Measurements from ENCODE around the gene PIGQ.

DNA sequence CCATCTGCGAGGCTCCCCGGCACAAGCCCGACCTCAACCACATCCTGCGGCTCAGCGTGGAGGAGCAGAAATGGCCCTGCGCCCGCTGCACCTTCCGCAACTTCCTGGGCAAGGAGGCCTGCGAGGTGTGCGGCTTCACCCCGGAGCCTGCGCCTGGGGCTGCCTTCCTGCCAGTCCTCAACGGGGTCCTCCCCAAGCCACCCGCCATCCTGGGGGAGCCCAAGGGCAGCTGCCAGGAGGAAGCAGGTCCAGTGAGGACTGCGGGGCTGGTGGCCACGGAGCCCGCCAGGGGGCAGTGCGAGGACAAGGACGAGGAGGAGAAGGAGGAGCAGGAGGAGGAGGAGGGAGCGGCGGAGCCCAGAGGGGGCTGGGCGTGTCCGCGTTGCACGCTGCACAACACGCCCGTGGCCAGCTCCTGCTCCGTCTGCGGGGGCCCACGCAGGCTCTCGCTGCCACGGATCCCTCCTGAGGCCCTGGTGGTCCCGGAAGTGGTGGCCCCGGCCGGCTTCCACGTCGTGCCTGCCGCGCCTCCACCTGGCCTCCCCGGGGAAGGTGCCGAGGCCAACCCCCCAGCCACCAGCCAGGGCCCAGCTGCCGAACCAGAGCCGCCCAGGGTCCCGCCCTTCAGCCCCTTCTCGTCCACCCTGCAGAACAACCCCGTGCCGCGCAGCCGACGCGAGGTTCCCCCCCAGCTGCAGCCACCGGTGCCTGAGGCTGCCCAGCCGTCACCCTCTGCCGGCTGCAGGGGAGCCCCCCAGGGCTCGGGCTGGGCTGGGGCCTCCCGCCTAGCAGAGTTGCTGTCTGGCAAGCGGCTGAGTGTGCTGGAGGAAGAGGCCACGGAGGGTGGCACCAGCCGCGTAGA, 22.6 kb upstream of the PIGQ start:
- TF ChIP-seq, protein P1, sequence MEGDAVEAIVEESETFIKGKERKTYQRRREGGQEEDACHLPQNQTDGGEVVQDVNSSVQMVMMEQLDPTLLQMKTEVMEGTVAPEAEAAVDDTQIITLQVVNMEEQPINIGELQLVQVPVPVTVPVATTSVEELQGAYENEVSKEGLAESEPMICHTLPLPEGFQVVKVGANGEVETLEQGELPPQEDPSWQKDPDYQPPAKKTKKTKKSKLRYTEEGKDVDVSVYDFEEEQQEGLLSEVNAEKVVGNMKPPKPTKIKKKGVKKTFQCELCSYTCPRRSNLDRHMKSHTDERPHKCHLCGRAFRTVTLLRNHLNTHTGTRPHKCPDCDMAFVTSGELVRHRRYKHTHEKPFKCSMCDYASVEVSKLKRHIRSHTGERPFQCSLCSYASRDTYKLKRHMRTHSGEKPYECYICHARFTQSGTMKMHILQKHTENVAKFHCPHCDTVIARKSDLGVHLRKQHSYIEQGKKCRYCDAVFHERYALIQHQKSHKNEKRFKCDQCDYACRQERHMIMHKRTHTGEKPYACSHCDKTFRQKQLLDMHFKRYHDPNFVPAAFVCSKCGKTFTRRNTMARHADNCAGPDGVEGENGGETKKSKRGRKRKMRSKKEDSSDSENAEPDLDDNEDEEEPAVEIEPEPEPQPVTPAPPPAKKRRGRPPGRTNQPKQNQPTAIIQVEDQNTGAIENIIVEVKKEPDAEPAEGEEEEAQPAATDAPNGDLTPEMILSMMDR (IDR thresholded peaks at IDR 0.05), result peak; percentile 58 to 70 (median 68)
- TF ChIP-seq POLR2A (IDR thresholded peaks at IDR 0.05), result no peak

Data from testis (tissue), 2 donors.